Hepatocyte (in vitro differentiated cells): ENCODE results near the gene EYS. TPM values are rescaled to one million over a fixed set of nuclear protein-coding genes. Genes with fewer than 3 reads are reported as not detected.

ENCODE experiments used
- DNase-seq: peaks from one replicate; pipeline ENCODE4 v3.0.0-alpha.2; 2016; ENCODE audit warnings: low spot score
- H2AFZ ChIP-seq: fragments of 200-600 bp; sonication (generic); 2 replicates; pipeline ENCODE4 v1.6.0; 2016; ENCODE audit warnings: antibody characterized with exemption, mild to moderate bottlenecking
- H3K27ac ChIP-seq: fragments of 200-600 bp; sonication (generic); 2 replicates; pipeline ENCODE4 v1.5.1; 2016; ENCODE audit warnings: mild to moderate bottlenecking
- H3K27me3 ChIP-seq: fragments of 200-600 bp; sonication (generic); 2 replicates; pipeline ENCODE4 v1.6.1; 2016
- H3K36me3 ChIP-seq: fragments of 200-600 bp; sonication (generic); replicated peaks from 2 replicates; pipeline ENCODE4 v1.5.1; 2016; ENCODE audit warnings: low read depth; ENCODE audit not compliant: insufficient read depth
- H3K4me1 ChIP-seq: fragments of 200-600 bp; sonication (generic); 2 replicates; pipeline ENCODE4 v1.5.1; 2016; ENCODE audit warnings: mild to moderate bottlenecking, moderate library complexity; ENCODE audit not compliant: insufficient read depth
- H3K4me2 ChIP-seq: fragments of 200-600 bp; sonication (generic); 2 replicates; pipeline ENCODE4 v1.6.0; 2016
- H3K4me3 ChIP-seq: fragments of 200-600 bp; sonication (generic); 2 replicates; pipeline ENCODE4 v1.5.1; 2016; ENCODE audit warnings: mild to moderate bottlenecking
- H3K79me2 ChIP-seq: fragments of 200-600 bp; sonication (generic); 2 replicates; pipeline ENCODE4 v1.6.0; 2017; ENCODE audit warnings: mild to moderate bottlenecking
- H3K9me2 ChIP-seq: fragments of 200-600 bp; sonication (generic); replicated peaks from 2 replicates; pipeline ENCODE4 v1.6.0; 2017; ENCODE audit warnings: mild to moderate bottlenecking; ENCODE audit not compliant: insufficient read depth
- H3K9me3 ChIP-seq: fragments of 200-600 bp; sonication (generic); 2 replicates; pipeline ENCODE4 v1.5.1; 2016; ENCODE audit warnings: low read depth, mild to moderate bottlenecking
- H4K20me1 ChIP-seq: fragments of 200-600 bp; sonication (generic); 2 replicates; pipeline ENCODE4 v1.6.0; 2016; ENCODE audit warnings: mild to moderate bottlenecking; ENCODE audit not compliant: insufficient read depth, poor library complexity, severe bottlenecking
- CTCF ChIP-seq: fragments of 200-600 bp; sonication (generic); IDR thresholded peaks from 2 replicates; pipeline ENCODE4 v1.5.1; 2016; ENCODE audit warnings: antibody characterized with exemption, mild to moderate bottlenecking; ENCODE audit not compliant: poor library complexity
- EZH2 ChIP-seq: fragments of 200-600 bp; sonication (generic); IDR thresholded peaks from 2 replicates; pipeline ENCODE4 v1.6.1; 2016; ENCODE audit warnings: antibody characterized with exemption, mild to moderate bottlenecking, borderline replicate concordance
- EZH2phosphoT487 ChIP-seq: fragments of 200-600 bp; sonication (generic); IDR thresholded peaks from one replicate; pipeline ENCODE4 v1.6.1; 2018; ENCODE audit warnings: antibody characterized with exemption, mild to moderate bottlenecking, low read depth, moderate library complexity; ENCODE audit not compliant: unreplicated experiment, severe bottlenecking
- WGBS: methylation state at CpG from one replicate; pipeline ENCODE4 v1.1.6; 2016; ENCODE audit warnings: low lambda C conversion rate; ENCODE audit errors: missing lambda C conversion rate; 5-methylcytosine and 5-hydroxymethylcytosine counted together
- polyA plus RNA-seq: library from polyadenylated mRNA; unstranded; fragments of >200 nt; fragmentation: Nextera tagmentation; extraction: Ambion mirVana; gene quantifications from 2 replicates; pipeline ENCODE4 v1.2.1, GENCODE V29; 2016
- total RNA-seq: library from RNA; depleted of rRNA; stranded (reverse); fragments of >200 nt; gene quantifications from 2 replicates; pipeline ENCODE4 v1.2.3, GENCODE V29; 2014

Gene EYS
- total and polyA plus RNA-seq, 2 experiments from 2014 or later, result 0.57 to 0.68 TPM

- WGBS, result 81% methylated on average over 1 of the region's 1 CpG
- no peak overlapping the region for H2AFZ ChIP-seq
- TF ChIP-seq EZH2 (no peak), CTCF (no peak), EZH2phosphoT487 (no peak)
Observed at GRCh38 chr6:64969139-64969538, 737.9 kb downstream of the EYS start.

GRCh38 chr6:64955435-64955848 is 751.6 kb downstream of the EYS start:
- Histone ChIP-seq H2AFZ (no peak overlapping the region), H3K9me3 (no peaks in the 10 kb centered on the region), H3K36me3 (no peaks in the 10 kb centered on the region), H3K9me2 (no peaks in the 10 kb centered on the region), H3K4me3 (no peak overlapping the region), H3K27me3 (no peaks in the 10 kb centered on the region), H4K20me1 (no peaks in the 10 kb centered on the region), H3K27ac (no peak overlapping the region), H3K4me1 (no peaks in the 10 kb centered on the region), H3K79me2 (no peaks in the 10 kb centered on the region), H3K4me2 (no peak overlapping the region)
- 91% methylated on average over 7 of the region's 7 CpGs for WGBS
- no peak for DNase-seq
- TF ChIP-seq EZH2 (no peak), CTCF (no peak), EZH2phosphoT487 (no peak)

More at GRCh38 chr6:64969139-64969538, 737.9 kb downstream of the EYS start:
- Histone ChIP-seq H3K4me1 (no peaks in the 10 kb centered on the region), H3K36me3 (no peaks in the 10 kb centered on the region), H3K4me3 (no peak overlapping the region), H3K9me3 (no peaks in the 10 kb centered on the region), H3K79me2 (no peaks in the 10 kb centered on the region), H3K4me2 (no peak overlapping the region), H3K9me2 (no peaks in the 10 kb centered on the region), H3K27ac (no peak overlapping the region), H3K27me3 (no peaks in the 10 kb centered on the region), H4K20me1 (no peaks in the 10 kb centered on the region)
- no peak for DNase-seq

GRCh38 chr6:64949257-64949656 is 757.8 kb downstream of the EYS start:
- DNase-seq, result no peak
- H3K4me2 ChIP-seq, result no peak overlapping the region
- H3K9me2 ChIP-seq, result no peaks in the 10 kb centered on the region
- H3K4me1 ChIP-seq, result no peaks in the 10 kb centered on the region
- H3K27me3 ChIP-seq, result no peaks in the 10 kb centered on the region
- H3K27ac ChIP-seq, result no peak overlapping the region
- H3K36me3 ChIP-seq, result no peaks in the 10 kb centered on the region
- no peak overlapping the region for H3K4me3 ChIP-seq
- H3K9me3 ChIP-seq, result no peaks in the 10 kb centered on the region
- no peak for TF ChIP-seq EZH2phosphoT487
- no peak for TF ChIP-seq EZH2
- no peak for TF ChIP-seq CTCF
- H4K20me1 ChIP-seq, result no peaks in the 10 kb centered on the region
- no peaks in the 10 kb centered on the region for H3K79me2 ChIP-seq
- WGBS, result 59% methylated on average over 2 of the region's 2 CpGs
- no peak overlapping the region for H2AFZ ChIP-seq

GRCh38 chr6:64948261-64948660 is 758.8 kb downstream of the EYS start:
- H3K79me2 ChIP-seq, result no peaks in the 10 kb centered on the region
- H3K36me3 ChIP-seq, result no peaks in the 10 kb centered on the region
- no peak overlapping the region for H3K27ac ChIP-seq
- no peaks in the 10 kb centered on the region for H4K20me1 ChIP-seq
- H3K9me2 ChIP-seq, result no peaks in the 10 kb centered on the region
- H3K4me2 ChIP-seq, result no peak overlapping the region
- no peaks in the 10 kb centered on the region for H3K4me1 ChIP-seq
- no peak overlapping the region for H3K4me3 ChIP-seq
- DNase-seq, result no peak
- H2AFZ ChIP-seq, result no peak overlapping the region
- no peak for TF ChIP-seq EZH2phosphoT487
- no peak for TF ChIP-seq CTCF
- no peak for TF ChIP-seq EZH2
- no peaks in the 10 kb centered on the region for H3K9me3 ChIP-seq
- H3K27me3 ChIP-seq, result no peaks in the 10 kb centered on the region
